ENCODE measurements around the gene DTWD2. TPM values are rescaled to one million over a fixed set of nuclear protein-coding genes. Genes with fewer than 3 reads are reported as not detected.

Gene DTWD2
- polyA plus RNA-seq, 1 of the 3 experiments (the other 2 are of a cell fraction): 2.5 TPM

GRCh38 chr5:118796081-118796480, 192.3 kb downstream of the DTWD2 start:
- Histone ChIP-seq H2AFZ (ENCODE audit: low read depth) (no peak overlapping the region), H3K4me2 (no peak overlapping the region), H3K27me3 (ENCODE audit: insufficient read depth) (no peaks in the 10 kb centered on the region), H3K27ac (ENCODE audit: low read depth in 2 of 2, low read length in 1 of 2) (no peak overlapping the region), H3K4me1 (ENCODE audit: control insufficient read depth in 1 of 2, insufficient read depth in 2 of 2, low read depth in 1 of 2, low read length in 1 of 2) (peaks cover 4 to 5% of the 10 kb centered on the region in 2 experiments; a peak in 3 of 4 replicates), H3K79me2 (ENCODE audit: insufficient read depth) (no peaks in the 10 kb centered on the region), H3K36me3 (replicated peaks in 1 of 2; ENCODE audit: control insufficient read depth in 1 of 2, insufficient read depth in 2 of 2, low read length in 1 of 2) (no peaks in the 10 kb centered on the region), H4K20me1 (ENCODE audit: insufficient read depth) (no peaks in the 10 kb centered on the region), H3K4me3 (ENCODE audit: low read depth in 2 of 2, low read length in 1 of 2) (no peak overlapping the region), H3K9me3 (no peaks in the 10 kb centered on the region), H3K9ac (no peak overlapping the region), H3F3A (replicated peaks; ENCODE audit: insufficient read depth) (no peaks in the 10 kb centered on the region), H3K9me2 (no peaks in the 10 kb centered on the region)
- CTCF ChIA-PET: interaction anchor here (0.9 to 1.3 kb wide), 3 partner anchors 14 to 161 kb away, joined by 3 to 4 read pairs (median 3); no protein-coding TSS in a partner anchor
- 33% methylated on average over 3 of the region's 3 CpGs for WGBS (ENCODE audit: low lambda C conversion rate)
- DNase-seq: no peak
- no peak for TF ChIP-seq TAF1 (IDR thresholded peaks at IDR 0.05; ENCODE audit: borderline replicate concordance, low read depth, low read length)
- TF ChIP-seq YY1 (IDR thresholded peaks at IDR 0.05; ENCODE audit: low read depth): no peak
- no peak for TF ChIP-seq SMC3 (IDR thresholded peaks at IDR 0.05; ENCODE audit: low read depth, low read length)
- TF ChIP-seq JUND (IDR thresholded peaks at IDR 0.05): no peak
- TF ChIP-seq EP300 (IDR thresholded peaks at IDR 0.05; ENCODE audit: borderline replicate concordance in 1 of 2, low read depth in 1 of 2, low read length in 1 of 2): no peak
- no peak for TF ChIP-seq USF1 (IDR thresholded peaks at IDR 0.05; ENCODE audit: borderline replicate concordance, low read depth)
- TF ChIP-seq RCOR1 (IDR thresholded peaks at IDR 0.05; ENCODE audit: low read length): no peak
- POLR2A ChIA-PET: no interaction called here

DNA sequence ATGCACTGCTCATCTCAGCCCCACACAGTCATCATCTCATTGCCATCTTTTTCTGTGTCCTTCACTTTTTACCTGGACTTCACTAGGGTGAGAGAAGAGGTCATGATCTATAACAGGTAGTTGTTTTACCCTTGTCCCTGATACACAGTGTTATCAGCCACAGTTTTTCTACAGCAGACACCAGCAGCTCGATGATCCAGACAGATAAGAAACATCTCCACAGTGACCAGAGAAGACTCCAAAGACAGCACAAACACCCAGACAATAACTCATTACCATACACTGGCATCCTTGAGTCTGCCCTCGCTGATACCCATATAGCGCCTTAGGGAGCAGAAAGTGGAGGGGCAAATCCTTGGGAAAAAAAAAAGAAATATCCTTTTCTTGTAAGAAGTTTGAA, 194.1 kb downstream of the DTWD2 start:
- Histone ChIP-seq H3K9me2 (no peaks in the 10 kb centered on the region), H3K9ac (no peak overlapping the region), H3K36me3 (replicated peaks in 1 of 2; ENCODE audit: control insufficient read depth in 1 of 2, insufficient read depth in 2 of 2, low read length in 1 of 2) (no peaks in the 10 kb centered on the region), H3K4me3 (ENCODE audit: low read depth in 2 of 2, low read length in 1 of 2) (no peak overlapping the region), H3K79me2 (ENCODE audit: insufficient read depth) (no peaks in the 10 kb centered on the region), H4K20me1 (ENCODE audit: insufficient read depth) (no peaks in the 10 kb centered on the region), H2AFZ (ENCODE audit: low read depth) (no peak overlapping the region), H3F3A (replicated peaks; ENCODE audit: insufficient read depth) (no peaks in the 10 kb centered on the region), H3K9me3 (no peaks in the 10 kb centered on the region), H3K4me2 (no peak overlapping the region), H3K4me1 (ENCODE audit: control insufficient read depth in 1 of 2, insufficient read depth in 2 of 2, low read depth in 1 of 2, low read length in 1 of 2) (peaks cover 4 to 5% of the 10 kb centered on the region in 2 experiments; a peak in 3 of 4 replicates), H3K27ac (ENCODE audit: low read depth in 2 of 2, low read length in 1 of 2) (no peak overlapping the region), H3K27me3 (ENCODE audit: insufficient read depth) (no peaks in the 10 kb centered on the region)
- CTCF ChIA-PET: no interaction called here
- TF ChIP-seq MXI1 (IDR thresholded peaks at IDR 0.05; ENCODE audit: low read depth, low read length): no peak
- TF ChIP-seq IRF3 (IDR thresholded peaks at IDR 0.05; ENCODE audit: low read depth, low read length): no peak
- no peak for TF ChIP-seq TEAD4 (IDR thresholded peaks at IDR 0.05; ENCODE audit: borderline replicate concordance, insufficient read depth)
- no peak for TF ChIP-seq GATA2 (CRISPR knock-in tag; IDR thresholded peaks at IDR 0.05)
- TF ChIP-seq MEF2A (IDR thresholded peaks at IDR 0.05; ENCODE audit: borderline replicate concordance, low read depth): no peak
- no peak for TF ChIP-seq NFIC (IDR thresholded peaks at IDR 0.05; ENCODE audit: borderline replicate concordance)
- TF ChIP-seq, protein P1, sequence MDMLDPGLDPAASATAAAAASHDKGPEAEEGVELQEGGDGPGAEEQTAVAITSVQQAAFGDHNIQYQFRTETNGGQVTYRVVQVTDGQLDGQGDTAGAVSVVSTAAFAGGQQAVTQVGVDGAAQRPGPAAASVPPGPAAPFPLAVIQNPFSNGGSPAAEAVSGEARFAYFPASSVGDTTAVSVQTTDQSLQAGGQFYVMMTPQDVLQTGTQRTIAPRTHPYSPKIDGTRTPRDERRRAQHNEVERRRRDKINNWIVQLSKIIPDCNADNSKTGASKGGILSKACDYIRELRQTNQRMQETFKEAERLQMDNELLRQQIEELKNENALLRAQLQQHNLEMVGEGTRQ (IDR thresholded peaks at IDR 0.05; ENCODE audit: borderline replicate concordance, low read depth, low read length): no peak
- TF ChIP-seq RFX5 (IDR thresholded peaks at IDR 0.05; ENCODE audit: low read length): no peak
- TF ChIP-seq, protein P2, sequence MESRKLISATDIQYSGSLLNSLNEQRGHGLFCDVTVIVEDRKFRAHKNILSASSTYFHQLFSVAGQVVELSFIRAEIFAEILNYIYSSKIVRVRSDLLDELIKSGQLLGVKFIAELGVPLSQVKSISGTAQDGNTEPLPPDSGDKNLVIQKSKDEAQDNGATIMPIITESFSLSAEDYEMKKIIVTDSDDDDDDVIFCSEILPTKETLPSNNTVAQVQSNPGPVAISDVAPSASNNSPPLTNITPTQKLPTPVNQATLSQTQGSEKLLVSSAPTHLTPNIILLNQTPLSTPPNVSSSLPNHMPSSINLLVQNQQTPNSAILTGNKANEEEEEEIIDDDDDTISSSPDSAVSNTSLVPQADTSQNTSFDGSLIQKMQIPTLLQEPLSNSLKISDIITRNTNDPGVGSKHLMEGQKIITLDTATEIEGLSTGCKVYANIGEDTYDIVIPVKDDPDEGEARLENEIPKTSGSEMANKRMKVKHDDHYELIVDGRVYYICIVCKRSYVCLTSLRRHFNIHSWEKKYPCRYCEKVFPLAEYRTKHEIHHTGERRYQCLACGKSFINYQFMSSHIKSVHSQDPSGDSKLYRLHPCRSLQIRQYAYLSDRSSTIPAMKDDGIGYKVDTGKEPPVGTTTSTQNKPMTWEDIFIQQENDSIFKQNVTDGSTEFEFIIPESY (IDR thresholded peaks at IDR 0.05; ENCODE audit: borderline replicate concordance, low read depth): no peak
- TF ChIP-seq FOXJ3 (CRISPR knock-in tag; IDR thresholded peaks at IDR 0.05): no peak
- POLR2A ChIA-PET: no interaction called here
- 59% methylated on average over 3 of the region's 3 CpGs for WGBS (ENCODE audit: low lambda C conversion rate)
- DNase-seq: no peak

Data from SK-N-SH (cell line).